ENCODE results near the gene TENT4B.
A peak's percentile ranks its signal among the peaks of the same experiment; 100 is the strongest.
"Not testable (repeated sequence)": the region's sequence is repeated elsewhere in the genome, so short reads cannot be mapped to it uniquely, and the experiment has no call there.

TENT4B gene

DNA sequence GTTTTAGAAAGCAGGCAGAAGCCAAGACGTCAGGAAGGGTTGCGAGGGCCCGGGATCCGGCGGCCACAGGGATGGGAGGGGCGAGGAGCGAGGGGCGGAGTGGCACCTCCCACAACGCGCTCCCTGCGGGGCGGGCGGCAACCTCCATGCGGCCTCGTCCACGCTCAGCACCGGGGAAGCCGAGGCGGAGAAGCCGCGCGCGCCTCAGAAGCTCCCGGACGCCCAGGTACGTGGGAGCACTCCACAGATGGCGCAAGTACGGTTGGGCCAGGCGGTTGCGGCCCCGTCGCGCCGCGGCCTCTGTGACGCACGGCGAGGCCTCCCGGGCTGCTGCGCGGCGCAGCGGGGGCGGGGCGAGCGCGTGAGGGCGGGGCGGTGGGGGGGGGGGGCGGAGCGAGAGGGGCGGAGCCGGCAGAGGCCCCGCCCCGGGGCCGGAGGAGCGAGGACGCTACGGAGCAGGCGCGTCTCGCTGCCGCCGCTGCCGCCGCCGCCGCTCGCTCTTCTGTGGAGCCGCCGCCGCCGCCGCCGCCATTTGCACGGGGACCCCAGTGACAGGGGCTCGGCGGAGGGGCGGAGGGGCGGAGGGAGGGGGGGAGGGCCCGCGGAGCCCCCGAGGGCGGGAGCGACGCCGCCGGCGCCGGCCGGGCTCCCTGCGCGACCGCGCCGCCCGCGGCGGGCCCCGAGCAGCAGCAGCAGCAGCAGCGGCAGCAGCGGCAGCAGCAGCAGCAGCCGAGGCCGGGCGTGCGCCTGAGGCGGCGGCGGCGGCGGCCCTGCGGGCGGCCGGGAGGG lies at the start of gene TENT4B:
Gene TENT4B (plus strand): TSS at position 500 of the 789 bp plus-strand sequence. CDS start 316 bp downstream, outside the sequence.
- peak; percentile 84 to 91 for DNase-seq

DNA sequence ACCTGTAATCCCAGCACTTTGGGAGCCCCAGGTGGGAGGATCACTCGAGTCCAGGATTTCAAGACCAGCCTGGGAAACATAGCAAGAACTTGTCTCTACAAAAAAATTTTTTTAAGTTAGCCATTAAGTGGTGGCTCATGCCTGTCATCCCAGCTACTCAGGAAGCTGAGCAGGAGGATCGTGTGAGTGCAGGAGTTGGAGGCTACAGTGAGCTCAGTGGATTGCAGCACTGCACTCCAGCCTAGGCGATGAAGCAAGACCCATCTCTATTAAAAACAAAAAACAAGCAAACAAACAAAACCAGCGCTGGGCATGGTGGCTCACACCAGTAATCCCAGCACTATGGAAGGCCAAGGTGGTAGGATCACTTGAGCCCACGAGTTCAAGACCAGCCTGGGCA lies 49.3 kb upstream of the TENT4B start:
- no peak for DNase-seq

DNA sequence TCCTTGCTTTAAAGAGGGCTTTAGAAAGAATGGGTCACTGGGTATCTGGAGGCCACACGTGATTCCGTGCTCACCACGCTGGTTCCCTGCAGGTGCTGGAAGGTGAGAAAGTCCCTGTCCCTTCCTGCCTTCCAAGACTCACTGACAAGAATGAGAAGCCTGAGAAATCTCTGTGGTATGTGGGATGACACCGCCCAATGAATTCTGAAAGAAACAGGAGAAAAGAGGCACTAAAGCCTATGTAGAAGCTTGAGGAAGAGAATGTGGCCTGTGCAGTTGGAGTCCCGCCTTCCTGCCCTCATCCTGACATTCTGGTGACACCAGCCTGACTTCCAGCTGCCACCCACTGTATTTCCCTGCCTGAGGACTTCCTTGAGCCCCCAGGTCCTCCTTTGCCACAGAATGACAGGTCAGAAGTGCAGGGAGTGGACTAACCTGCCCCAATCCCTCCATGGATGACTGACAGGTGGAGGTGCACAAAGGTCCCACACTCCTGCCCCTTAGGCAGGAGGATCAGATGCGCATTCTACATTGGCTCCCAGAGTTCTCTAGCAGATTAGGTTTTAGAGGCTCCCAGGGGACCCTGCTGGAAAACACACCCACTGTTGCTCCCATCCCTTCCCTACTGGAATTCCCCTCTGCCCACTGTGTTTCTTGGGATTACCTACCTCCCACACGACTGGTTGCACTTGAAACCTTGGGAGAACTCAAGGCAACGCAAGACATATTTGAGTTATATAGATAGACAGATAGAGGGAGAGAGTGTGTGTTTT lies 38.6 kb upstream of the TENT4B start:
- no peak for DNase-seq

DNA sequence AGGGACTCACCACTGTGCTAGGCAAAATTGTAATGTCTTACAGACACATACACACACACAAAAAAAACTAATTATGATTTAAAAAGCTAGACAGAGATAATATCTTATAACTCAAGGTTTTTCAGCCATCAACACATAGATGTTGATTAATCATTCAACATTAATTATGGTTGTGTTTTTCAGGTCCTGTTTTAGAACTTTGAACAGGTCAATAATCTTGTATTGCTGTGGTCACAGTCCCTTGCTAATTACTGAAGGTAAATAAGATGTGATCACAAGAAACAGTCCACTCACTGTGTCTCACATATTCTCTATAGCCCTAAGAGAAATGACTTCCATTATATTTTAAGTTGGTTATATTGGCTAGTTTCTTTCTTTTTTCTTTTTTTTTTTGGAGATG lies 32.4 kb upstream of the TENT4B start:
- DNase-seq, result no peak

DNA sequence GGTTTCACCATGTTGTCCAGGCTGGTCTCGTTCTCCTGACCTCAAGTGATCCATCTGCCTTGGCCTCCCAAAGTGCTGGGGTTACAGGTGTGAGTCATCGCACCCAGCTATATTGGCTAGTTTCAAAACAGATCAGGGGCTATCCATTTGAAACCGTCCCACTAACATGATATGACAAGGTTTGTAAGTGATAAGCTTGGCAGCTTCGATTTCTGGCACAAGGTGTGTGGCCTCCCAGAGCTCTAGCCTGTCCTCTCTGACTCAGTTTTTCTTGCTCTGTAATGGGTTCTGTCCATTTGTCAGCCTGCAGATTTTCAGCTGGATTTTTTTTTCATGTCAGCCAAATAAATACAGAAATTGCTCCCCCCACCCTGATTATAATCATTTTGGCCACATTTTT lies 31.8 kb upstream of the TENT4B start:
- DNase-seq, result no peak

DNA sequence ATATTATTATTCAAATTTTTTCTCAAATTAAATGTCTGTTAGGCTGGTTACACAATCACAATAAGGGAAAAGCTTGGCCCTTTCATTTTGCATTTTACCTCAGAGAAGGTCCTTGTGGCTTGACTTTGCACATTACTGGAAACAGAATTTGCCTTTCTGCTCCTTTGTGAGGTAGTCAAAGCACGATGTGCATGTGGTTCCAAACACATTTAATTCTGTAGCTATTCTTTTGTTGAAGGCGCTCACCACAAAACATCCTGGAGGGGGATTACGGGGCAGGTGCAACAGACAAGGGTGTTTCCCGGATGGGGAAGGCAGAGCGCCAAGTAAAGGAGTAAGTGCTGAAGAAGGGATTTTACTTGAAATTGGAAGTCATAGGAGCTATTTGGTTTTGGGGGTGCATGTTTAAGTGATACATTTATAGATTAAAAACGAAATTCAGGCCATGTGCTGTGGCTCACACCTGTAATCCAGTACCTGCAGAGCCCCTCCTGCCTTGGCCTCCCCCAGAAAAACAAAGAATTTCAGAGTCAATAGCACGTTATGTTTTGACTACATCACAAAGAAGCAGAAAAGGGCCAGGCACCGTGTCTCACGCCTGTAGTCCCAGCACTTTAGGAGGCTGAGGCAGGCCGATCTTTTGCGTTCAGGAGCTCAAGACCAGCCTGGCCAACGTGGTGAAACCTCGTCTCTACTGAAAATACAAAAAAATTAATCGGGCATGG lies 31.2 kb upstream of the TENT4B start:
- DNase-seq, result no peak

DNA sequence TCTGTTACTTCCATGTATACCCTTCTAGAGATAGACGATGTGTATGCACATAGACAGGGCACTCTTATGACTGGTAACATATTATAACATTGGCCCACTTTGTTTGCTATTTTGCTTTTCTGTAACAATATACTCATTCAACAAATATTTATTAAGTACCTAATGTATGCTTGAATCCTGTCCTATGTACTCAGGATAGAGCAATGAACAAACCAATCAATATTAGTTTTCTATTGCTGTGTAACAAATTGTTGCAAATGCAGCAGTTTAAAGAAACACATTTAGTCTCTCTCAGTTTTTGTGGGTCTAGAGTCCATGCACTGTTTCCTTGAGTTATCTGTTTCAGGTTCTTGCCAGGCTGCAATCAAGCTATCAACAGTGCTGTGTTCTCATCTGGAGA lies 29.7 kb upstream of the TENT4B start:
- DNase-seq, result no peak

DNA sequence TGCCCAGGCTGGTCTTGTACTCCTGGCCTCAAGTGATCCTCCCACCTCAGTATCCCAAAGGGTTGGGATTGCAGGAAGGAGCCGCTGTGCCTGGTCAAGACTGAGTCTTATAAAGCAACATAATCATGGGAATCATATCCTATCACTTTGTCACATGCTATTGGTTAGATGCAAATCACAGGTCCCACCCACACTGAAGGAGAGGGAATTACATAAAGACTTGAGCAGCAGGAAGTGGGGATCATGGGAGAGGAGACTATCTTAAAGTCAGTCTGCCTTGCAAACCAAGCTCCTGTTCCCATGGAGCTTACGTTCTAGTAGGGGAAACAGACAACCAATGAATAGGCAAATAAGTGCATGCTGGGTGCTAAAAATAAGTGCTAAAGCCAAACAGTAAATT lies 28.3 kb upstream of the TENT4B start:
- DNase-seq, result no peak

DNA sequence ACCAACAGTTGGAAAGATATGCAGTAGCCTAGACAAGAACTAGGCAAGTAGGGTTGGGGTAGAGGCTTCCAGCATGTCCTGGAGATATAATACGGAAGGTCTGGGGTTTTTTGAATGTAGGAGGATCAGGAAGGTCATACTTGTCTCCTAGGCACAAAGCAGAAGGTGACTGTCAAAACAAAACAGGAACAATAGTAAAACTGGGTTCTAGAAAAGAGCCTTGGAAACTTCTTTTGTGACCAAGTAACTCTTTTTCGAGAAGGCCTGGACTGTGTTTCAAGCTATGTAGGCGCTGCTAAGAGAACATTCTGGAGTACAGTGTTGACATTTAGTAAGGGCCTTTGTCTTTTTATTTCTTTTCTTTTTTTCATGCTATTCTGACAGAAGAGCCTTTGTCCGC lies 26.9 kb upstream of the TENT4B start:
- no peak for DNase-seq

DNA sequence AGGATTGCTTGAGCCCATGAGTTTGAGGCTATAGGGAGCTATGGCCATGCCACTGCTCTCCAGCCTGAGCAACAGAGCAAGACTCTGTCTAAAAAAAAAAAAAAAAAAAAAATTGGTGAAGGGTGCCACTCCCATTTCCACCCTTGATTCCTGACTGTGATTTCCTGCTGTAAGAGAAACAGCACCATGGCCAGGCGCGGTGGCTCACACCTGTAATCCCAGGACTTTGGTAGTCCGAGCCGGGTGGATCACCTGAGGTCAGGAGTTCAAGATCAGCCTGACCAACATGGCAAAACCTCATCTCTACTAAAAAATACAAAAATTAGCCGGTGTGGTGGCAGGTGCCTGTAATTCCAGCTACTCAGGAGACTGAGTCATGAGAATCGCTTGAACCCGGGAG lies 20.5 kb upstream of the TENT4B start:
- not testable (repeated sequence) for DNase-seq

DNA sequence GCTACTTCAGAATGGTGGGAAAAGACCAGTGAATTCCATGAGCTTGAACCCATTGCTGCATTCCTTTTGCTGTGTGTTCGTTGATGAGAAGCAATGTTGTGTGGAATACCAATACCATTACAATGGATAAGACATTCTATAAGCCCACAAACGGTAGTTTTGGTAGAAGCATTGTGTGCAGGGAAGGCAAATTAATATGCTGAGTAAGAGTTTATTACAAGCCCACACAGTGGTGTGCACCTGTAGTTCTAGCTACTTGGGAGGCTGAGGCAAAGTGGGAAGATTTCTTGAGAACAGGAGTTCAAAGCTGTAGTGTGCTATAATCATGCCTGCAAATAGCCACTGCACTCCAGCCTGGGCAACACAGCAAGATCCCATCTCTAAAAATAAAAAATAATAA lies 19.9 kb upstream of the TENT4B start:
- DNase-seq, result no peak

DNA sequence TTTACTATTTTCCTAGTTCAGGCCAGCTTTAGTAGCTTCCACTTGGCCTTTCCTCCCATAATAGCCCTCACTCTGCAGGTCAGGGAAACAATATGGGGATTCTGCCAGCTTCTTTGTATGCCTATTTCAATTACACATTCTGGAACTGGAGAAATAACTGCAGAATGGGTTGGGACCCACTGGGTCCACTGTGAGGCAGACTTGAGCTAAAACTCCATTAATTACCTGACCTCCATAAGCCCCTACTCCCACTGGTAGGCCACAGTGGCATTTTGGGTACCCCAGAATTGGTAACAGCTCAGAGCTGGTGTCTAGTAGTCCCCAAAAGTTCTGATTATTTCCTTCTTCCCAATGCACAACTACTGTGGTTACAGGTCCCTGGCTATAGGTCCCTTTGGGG lies 16.7 kb upstream of the TENT4B start:
- no peak for DNase-seq

DNA sequence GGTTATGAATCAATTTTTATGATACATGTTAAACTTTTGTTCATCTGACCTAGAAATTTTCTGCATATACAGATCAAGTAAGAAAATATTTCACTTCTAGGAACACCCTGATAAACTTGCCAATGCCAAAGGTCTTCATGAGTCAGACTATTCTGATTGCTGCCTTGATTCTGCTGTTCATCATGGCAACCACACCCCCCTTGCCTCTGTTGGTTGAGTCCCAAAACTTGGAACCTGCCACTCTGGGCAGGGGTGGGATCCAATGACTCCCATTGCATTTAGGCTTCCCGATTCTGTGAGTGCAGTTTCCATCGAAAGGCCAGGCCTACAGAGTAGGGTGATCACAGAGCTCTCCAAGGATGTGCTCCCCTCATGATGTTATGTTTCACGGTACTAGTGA lies 15.8 kb upstream of the TENT4B start:
- no peak for DNase-seq

DNA sequence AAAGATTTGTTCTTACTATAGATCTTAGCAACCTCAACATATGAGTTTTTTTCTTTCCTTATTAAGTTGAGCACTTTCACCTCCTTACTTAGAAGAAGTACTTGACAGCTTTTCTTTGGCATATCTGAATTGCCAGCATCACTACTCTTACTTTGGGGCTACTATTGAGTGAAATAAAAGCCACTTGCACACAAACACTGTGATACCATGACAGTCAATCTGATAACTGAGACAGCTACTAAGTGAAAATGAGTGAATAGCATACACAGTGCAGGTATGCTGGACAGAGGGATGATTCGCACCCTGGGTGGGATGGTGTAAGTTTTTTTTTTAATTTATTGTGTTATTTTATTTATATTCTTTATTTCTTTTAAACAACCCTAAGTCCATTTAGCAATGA lies 13.5 kb upstream of the TENT4B start:
- no peak for DNase-seq

DNA sequence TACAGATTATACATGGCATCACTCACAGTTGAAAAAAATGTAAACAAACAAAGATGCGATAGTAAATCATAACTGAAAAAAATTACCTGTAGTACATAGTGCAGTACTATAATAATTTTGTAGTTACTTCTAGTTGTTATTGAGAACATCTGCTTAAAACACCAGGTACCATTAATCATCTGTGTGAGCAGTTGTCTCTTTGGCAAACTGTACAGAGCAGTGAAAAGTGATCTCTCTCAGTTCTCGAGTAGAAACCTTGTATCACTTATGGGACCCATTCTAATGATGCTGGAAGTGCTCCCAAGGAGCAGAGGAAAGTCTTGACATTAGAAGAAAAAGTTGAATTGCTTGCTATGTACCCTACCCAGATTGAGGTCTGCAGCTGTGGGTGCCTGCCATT lies 8.9 kb upstream of the TENT4B start:
- no peak for DNase-seq

DNA sequence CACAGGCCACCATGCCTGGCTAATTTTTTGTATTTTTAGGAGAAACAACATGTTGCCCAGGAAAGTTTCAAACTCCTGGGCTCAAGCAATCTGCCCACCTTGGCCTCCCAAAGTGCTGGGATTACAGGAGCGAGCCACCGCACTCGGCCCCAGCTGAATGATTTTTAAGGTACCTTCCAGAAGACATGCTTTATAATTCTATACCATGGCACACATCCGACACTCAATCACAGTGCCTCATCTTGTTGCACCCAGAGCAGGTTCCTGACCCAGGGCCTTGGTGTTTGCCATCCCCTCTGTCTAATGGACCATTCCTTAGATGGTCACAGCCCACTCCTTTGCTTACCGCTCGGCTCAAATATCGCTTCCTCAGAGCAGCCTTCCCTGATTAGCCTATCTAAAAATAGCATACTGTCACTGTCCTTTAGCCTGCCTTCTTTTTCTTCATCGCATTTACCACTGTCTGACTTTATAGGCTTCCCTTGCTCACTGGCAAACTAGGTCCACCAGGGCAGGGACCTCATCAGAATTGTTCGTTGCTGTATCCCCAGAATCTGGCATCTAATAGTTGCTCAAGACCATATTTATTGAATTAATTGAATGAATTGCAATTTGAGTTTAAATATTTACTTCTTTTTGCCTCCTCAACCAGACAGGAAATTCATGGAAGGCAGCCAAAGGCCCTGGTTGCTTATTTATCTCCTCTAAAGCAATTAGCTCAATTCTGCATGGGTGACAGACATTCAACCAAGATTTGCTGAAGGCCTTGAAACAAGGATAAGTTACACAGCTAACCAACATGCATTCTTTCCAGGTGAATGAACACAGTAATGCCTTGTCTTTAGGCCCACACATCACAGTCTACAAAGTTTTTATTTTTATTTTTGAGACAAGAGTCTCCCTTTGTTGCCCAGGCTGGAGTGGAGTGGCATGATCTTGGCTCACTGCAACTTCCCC lies 6.3 kb upstream of the TENT4B start:
- no peak for DNase-seq

DNA sequence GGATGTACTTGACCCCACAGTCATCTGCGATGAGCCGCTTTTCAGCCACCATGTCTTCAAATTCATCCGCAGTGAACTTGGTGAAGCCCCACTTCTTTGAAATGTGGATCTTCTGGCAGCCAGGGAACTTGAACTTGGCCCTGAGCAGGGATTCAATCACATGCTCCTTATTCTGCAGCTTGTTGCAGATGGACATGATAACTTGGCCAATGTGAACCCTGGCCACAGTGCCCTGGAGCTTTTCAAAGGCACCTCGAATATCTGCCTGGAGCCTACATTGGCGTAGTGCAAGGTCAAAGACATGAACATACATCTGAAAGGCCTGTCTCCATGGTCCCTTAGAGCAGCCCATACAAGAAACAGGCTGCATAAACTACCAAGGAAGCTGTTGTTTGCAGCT lies 1.8 kb upstream of the TENT4B start:
- no peak for DNase-seq

DNA sequence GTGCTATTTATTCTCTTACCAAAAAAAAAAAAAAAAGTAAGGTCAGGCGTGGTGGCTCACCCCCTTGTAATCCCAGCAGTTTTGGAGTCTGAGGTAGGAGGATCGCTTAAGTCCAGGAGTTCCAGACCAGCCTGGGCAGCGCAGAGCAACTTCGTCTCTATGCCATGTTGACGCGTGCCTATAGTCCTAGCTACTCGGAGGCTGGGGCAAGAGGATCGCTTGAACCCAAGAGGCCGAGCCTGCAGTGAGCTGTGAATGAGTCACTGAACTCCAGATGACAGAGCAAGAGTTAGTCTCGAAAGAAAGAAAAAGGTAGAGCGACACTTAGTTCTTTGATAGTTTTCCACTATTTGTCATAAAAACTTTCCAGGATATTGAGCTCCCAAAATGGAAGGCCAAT lies 1.4 kb upstream of the TENT4B start:
- no peak for DNase-seq

DNA sequence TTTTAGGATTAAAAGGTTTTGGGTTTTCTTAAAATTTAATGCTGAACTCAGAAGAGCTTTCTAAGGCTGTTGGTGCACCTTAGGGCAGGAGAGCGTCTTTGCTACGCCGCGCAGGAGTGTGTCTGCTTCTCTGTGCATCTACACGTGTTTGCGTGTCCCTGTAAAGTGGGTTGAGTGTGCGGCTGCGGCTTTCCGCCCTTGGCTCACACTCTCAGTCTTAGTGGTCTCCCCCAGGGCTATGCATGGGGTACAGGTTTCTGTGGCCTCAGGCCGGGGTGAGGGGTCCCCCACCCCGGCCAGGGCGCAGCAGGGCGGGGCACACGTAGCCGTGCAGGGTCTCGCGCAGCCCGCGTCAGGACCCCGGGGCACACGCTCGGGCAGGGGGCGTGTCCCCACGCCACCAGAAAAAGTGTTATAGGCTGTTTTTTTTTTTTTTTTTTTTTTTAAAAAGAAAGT lies 727 bp upstream of the TENT4B start:
- DNase-seq, result no peak

DNA sequence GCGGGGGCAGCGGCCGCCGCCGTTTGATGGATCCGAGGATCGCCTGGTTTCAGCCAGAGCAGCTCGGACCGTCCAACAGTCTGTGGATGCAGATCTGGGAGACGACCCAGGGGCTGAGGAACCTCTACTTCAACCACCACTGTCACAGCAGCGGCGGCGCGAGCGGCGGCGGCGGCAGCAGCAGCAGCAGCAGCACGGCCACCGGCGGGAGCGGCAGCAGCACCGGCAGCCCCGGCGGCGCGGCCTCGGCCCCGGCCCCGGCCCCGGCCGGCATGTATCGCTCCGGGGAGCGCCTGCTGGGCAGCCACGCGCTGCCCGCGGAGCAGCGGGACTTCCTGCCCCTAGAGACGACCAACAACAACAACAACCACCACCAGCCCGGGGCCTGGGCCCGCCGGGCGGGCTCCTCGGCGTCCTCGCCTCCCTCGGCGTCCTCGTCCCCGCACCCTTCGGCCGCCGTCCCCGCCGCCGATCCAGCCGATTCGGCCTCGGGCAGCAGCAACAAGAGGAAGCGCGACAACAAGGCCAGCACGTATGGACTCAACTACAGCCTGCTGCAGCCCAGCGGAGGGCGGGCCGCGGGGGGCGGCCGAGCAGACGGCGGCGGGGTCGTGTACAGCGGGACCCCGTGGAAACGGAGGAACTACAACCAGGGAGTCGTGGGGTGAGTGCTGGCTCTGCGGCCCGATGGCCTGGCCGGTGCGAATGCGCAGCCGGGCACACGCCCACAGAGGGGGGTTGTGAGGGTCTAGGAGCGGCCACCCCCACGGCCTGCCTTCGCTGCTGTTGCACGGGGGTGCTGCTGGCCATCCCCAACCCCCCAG lies 702 bp downstream of the TENT4B start:
- no peak for DNase-seq

DNA sequence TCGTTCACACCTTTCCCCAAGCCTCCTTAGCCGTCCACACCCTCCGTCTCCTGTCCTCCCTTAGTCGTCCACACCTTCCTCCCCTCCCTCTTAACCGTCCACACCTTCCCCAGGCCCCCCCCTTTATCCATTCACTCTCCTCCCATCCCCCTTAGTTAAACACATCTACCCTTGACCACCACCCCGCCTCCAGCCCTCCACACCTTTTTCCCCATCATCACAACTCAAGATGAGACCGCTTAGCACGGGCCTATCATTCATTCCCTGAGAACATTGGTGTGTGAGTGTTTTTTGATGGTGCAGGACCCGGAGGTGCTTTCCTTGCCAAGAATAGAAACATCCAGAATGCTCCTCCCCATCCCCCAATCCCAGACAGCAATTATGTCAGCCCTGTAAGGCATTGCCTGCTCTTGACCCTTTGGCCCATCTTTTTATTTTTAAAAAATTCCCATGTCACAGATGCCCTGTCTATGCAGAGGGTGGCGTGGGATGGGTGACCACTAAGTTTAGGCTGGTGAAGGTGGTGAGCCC lies 1.4 kb downstream of the TENT4B start:
- no peak for DNase-seq
